K562 (cell line): ENCODE data around the gene NMT2. TPM values are rescaled to one million over a fixed set of nuclear protein-coding genes. Genes with fewer than 3 reads are reported as not detected.

Source experiments
- ATAC-seq: fragments of 200-7000 bp; cut with Tn5 transposase; 3 replicates; pipeline ENCODE4 v1.9.1; 2020; ENCODE audit warnings: moderate library complexity
- BruUV-seq: library from RNA; stranded (reverse); fragments of 400-500 nt; replicated peaks from 2 replicates; lab custom pipeline; 2021; lab: Mats Ljungman, UMichigan
- CTCF ChIA-PET: fragments of 300-600 bp; formaldehyde crosslinking; extraction: SDS; loops from one replicate; lab custom pipeline; 2021; ENCODE audit warnings: low intra/inter-chr PET ratio; lab: Yijun Ruan, JAX
- POLR2A ChIA-PET: fragments of 300-600, 350-650 bp; sonication (Branson Sonifier 250); formaldehyde crosslinking; extraction: SDS; loops from one replicate; lab custom pipeline; 2021; ENCODE audit warnings: antibody characterized with exemption, inconsistent platforms; lab: Yijun Ruan, JAX
- DNase-seq, 4 experiments: peaks; one replicate each; pipeline versions ENCODE4 v3.0.0 to v3.0.0-alpha.2; 2011 to 2018; ENCODE audit warnings: low spot score in 3 of 4, mixed read lengths in 3 of 4; ENCODE audit errors: extremely low read depth in 1 of 4
- FAIRE-seq: peaks from 2 replicates; lab custom pipeline; 2011; peaks lifted over from hg19 to GRCh38; lab: Jason Lieb, UNC
- H2AFZ ChIP-seq: 2 replicates; pipeline ENCODE4 v1.6.0; 2011; ENCODE audit warnings: low read depth, low read length, control low read depth, inconsistent platforms
- H3K27ac ChIP-seq: fragments of 200-600 bp; 3 replicates; pipeline ENCODE4 v1.8.0; 2011; ENCODE audit warnings: low read depth, mild to moderate bottlenecking, control low read depth, inconsistent platforms, low read length, moderate library complexity, mixed read lengths; ENCODE audit errors: extremely low read depth
- H3K27me3 ChIP-seq, 2 experiments: fragments of 300-600 bp in 1 of 2; 2 replicates in 1 of 2; 3 replicates in 1 of 2; pipeline versions ENCODE4 v1.6.0 to v1.8.0; 2011; ENCODE audit warnings: inconsistent platforms in 2 of 2, low read length in 2 of 2, mild to moderate bottlenecking in 1 of 2, mixed read lengths in 1 of 2, moderate library complexity in 1 of 2; ENCODE audit not compliant: control insufficient read depth in 2 of 2, insufficient read depth in 2 of 2
- H3K36me3 ChIP-seq: fragments of 300-600 bp; 3 replicates; pipeline ENCODE4 v1.8.0; 2011; ENCODE audit warnings: mild to moderate bottlenecking, low read length, inconsistent platforms; ENCODE audit not compliant: control insufficient read depth, insufficient read depth
- H3K4me1 ChIP-seq, 2 experiments: fragments of 200-600 bp in 1 of 2; replicated peaks in 1 of 2; 2 replicates in 1 of 2; 3 replicates in 1 of 2; pipeline versions ENCODE4 v1.5.1 to v1.8.0; 2011; ENCODE audit warnings: inconsistent platforms in 2 of 2, low read length in 2 of 2, mild to moderate bottlenecking in 1 of 2, mixed read lengths in 1 of 2, moderate library complexity in 1 of 2; ENCODE audit not compliant: control insufficient read depth in 2 of 2, insufficient read depth in 2 of 2
- H3K4me2 ChIP-seq: 2 replicates; pipeline ENCODE4 v1.6.1; 2011; ENCODE audit warnings: low read length, control low read depth, inconsistent platforms, mixed read lengths; ENCODE audit not compliant: insufficient read depth
- H3K4me3 ChIP-seq: fragments of 200-600 bp; sonication (generic), shearing (Covaris generic); 2 replicates; pipeline ENCODE4 v1.5.1; 2016; ENCODE audit warnings: control low read depth, inconsistent platforms
- H3K79me2 ChIP-seq: fragments of 200-600 bp; 3 replicates; pipeline ENCODE4 v1.8.0; 2011; ENCODE audit warnings: low read length, inconsistent platforms; ENCODE audit not compliant: control insufficient read depth, insufficient read depth
- H3K9ac ChIP-seq, 2 experiments: 2 replicates each; pipeline versions ENCODE4 v1.6.0 to v1.6.1; 2011; ENCODE audit warnings: low read depth in 2 of 2, low read length in 2 of 2, control low read depth in 1 of 2, inconsistent platforms in 1 of 2, mild to moderate bottlenecking in 1 of 2, mixed read lengths in 1 of 2; ENCODE audit not compliant: insufficient read depth in 1 of 2
- H3K9me1 ChIP-seq: one replicate; pipeline ENCODE4 v1.6.0; 2011; ENCODE audit warnings: inconsistent platforms, mild to moderate bottlenecking, low read length, moderate library complexity; ENCODE audit not compliant: control insufficient read depth, insufficient read depth
- H3K9me3 ChIP-seq: replicated peaks from 2 replicates; pipeline ENCODE4 v1.5.1; 2011; ENCODE audit warnings: low read depth, low read length, inconsistent platforms; ENCODE audit not compliant: control insufficient read depth, insufficient read depth
- H4K20me1 ChIP-seq: replicated peaks from 2 replicates; pipeline ENCODE4 v1.6.1; 2011; ENCODE audit warnings: low read length, inconsistent platforms, mixed read lengths; ENCODE audit not compliant: control insufficient read depth, insufficient read depth
- ARID1B ChIP-seq: fragments of 450-650 bp; IDR thresholded peaks from 2 replicates; pipeline ENCODE4 v1.6.1; 2016; ENCODE audit warnings: antibody characterized with exemption, mild to moderate bottlenecking, inconsistent platforms
- CREM ChIP-seq: IDR thresholded peaks from 2 replicates; pipeline ENCODE4 v1.6.1; 2014; ENCODE audit warnings: antibody characterized with exemption, low read depth
- HLTF ChIP-seq: fragments of 450-650 bp; IDR thresholded peaks from 2 replicates; pipeline ENCODE4 v1.6.1; 2016
- NCOR1 ChIP-seq: fragments of 450-650 bp; IDR thresholded peaks from 2 replicates; pipeline ENCODE4 v1.6.1; 2016; ENCODE audit warnings: mild to moderate bottlenecking, moderate library complexity
- NR2F6 ChIP-seq: fragments of 450-650 bp; formaldehyde crosslinking; IDR thresholded peaks from 2 replicates; pipeline ENCODE4 v1.4.0; 2020; ENCODE audit warnings: mild to moderate bottlenecking
- STAG1 ChIP-seq: sonication (generic); formaldehyde crosslinking; IDR thresholded peaks from 2 replicates; pipeline ENCODE4 v1.5.0; 2020; ENCODE audit warnings: missing genetic modification reagents, borderline replicate concordance
- TRIM28 ChIP-seq: fragments of 450-650 bp; IDR thresholded peaks from 2 replicates; pipeline ENCODE4 v1.6.1; 2017
- ZBTB17 ChIP-seq: fragments of 450-650 bp; formaldehyde crosslinking; IDR thresholded peaks from 2 replicates; pipeline ENCODE4 v1.4.0; 2020; ENCODE audit warnings: mild to moderate bottlenecking
- ZNF146 ChIP-seq: IDR thresholded peaks from one replicate; pipeline ENCODE4 v1.6.1; 2018; ENCODE audit warnings: missing compliant biosample characterization; ENCODE audit not compliant: unreplicated experiment
- ZNF217 ChIP-seq: sonication (generic); formaldehyde crosslinking; IDR thresholded peaks from 2 replicates; pipeline ENCODE4 v1.8.0; 2022; ENCODE audit warnings: mild to moderate bottlenecking, missing genetic modification reagents
- WGBS: fragments of 100-300 bp; shearing (Covaris generic); methylation state at CpG from one replicate; pipeline ENCODE4 v1.1.6; 2016; ENCODE audit warnings: low coverage, mixed read lengths; ENCODE audit not compliant: insufficient coverage; ENCODE audit errors: missing lambda C conversion rate; 5-methylcytosine and 5-hydroxymethylcytosine counted together
- in situ Hi-C: fragments of 300-500 bp; cut with MboI; formaldehyde crosslinking; loops from 4 replicates; pipeline ENCODE4 v1.15.0; 2018; ENCODE audit warnings: inconsistent platforms, mixed read lengths
- intact Hi-C: fragments of 100-400 bp; cut with micrococcal nuclease; formaldehyde crosslinking; loops from 2 replicates; pipeline ENCODE4 v1.14.2; 2022
- polyA plus RNA-seq, 8 experiments: library from polyadenylated mRNA; depleted of rRNA in 4 of 8; stranded (reverse) in 5 of 8; unstranded in 3 of 8; fragments of >200 nt; fragmentation: Nextera tagmentation in 2 of 8; fragmentation: Illumina TruSeq in 1 of 8; extraction: Ambion mirVana in 2 of 8; extraction: Trizol in 1 of 8; gene quantifications; 2 replicates each; pipeline versions ENCODE4 v1.2.1 to v1.2.3, GENCODE V29; 2011 to 2014; ENCODE audit warnings: inconsistent platforms in 1 of 8, missing spikeins in 1 of 8
- total RNA-seq, 7 experiments: library from RNA; depleted of rRNA in 6 of 7; stranded (reverse); fragments of >200 nt in 6 of 7; fragmentation: Illumina TruSeq in 2 of 7; extraction: Trizol in 2 of 7; gene quantifications; 2 replicates each; pipeline versions ENCODE4 v1.2.1 to v1.2.3, GENCODE V29; 2011 to 2021; ENCODE audit warnings: low replicate concordance in 1 of 7
- TF ChIP-seq, protein P1 (sequence below): sonication (generic); formaldehyde crosslinking; IDR thresholded peaks from 2 replicates; pipeline ENCODE4 v1.8.0; 2023; ENCODE audit warnings: mild to moderate bottlenecking, missing genetic modification reagents

NMT2 gene
- total and polyA plus RNA-seq, 9 of the 15 experiments (the other 6 are each of a cell fraction or from before 2014, with no cell fraction given) = 5.2 to 15.9 (median 10.8) TPM

GRCh38 chr10:15075421-15075820 is 93.1 kb downstream of the NMT2 start:
- Histone ChIP-seq H3K27me3 (peaks cover 0 to 4% of the 10 kb centered on the region in 2 experiments; a peak in 2 of 5 replicates), H3K27ac (no peak overlapping the region), H3K9me3 (peaks cover 6% of the 10 kb centered on the region; the same call in 1 of the 2 replicates), H3K9ac (no peak overlapping the region), H3K4me3 (no peak overlapping the region), H3K4me1 (no peaks in the 10 kb centered on the region), H3K79me2 (no peaks in the 10 kb centered on the region), H2AFZ (no peak overlapping the region), H3K36me3 (no peaks in the 10 kb centered on the region), H4K20me1 (no peaks in the 10 kb centered on the region), H3K4me2 (no peak overlapping the region), H3K9me1 (no peaks in the 10 kb centered on the region)
- no peak for FAIRE-seq
- TF ChIP-seq NCOR1 (no peak), ZNF217 (CRISPR knock-in tag) (no peak), CREM (no peak), STAG1 (no peak), NR2F6 (CRISPR knock-in tag) (no peak), ZBTB17 (CRISPR knock-in tag) (no peak), ZNF146 (CRISPR knock-in tag) (no peak)
- ATAC-seq = no peak
- no peak for DNase-seq
- POLR2A ChIA-PET = no interaction called here
- WGBS = 54% methylated on average over 3 of the region's 3 CpGs
- CTCF ChIA-PET = no interaction called here
- intact Hi-C loops = no loop called here
- no TSS peak for BruUV-seq
- in situ Hi-C loops = no loop called here

DNA sequence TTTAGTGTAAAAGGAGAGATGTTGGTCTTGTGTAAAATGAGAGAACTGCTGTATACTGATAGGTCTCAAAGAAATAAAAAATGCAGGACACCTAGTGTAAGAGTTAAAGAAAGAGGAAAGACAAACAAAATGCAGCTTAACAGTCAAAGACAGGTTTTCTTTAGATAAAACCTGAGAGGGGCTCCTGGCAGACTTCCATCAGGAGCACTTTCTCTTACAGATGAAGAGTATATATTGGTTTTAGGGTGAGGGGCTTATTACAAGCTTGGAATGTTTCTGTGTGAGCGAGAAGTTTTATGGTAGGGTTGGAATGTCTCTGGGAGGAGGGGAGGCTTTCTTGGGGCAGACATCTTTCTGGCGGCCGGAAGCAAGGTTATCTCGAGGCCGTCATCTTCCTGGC is 96.1 kb downstream of the NMT2 start:
- no peak overlapping the region for H3K4me2 ChIP-seq
- FAIRE-seq (no peak), DNase-seq (peak in 1 of 4 experiments; percentile 13)
- H2AFZ ChIP-seq = 0 out of 2 replicates have a peak overlapping the region, but pooled peaks have one; percentile 9
- H3K27ac ChIP-seq = no peak overlapping the region
- no peaks in the 10 kb centered on the region for H3K36me3 ChIP-seq
- no peak overlapping the region for H3K9ac ChIP-seq
- ChIA-PET POLR2A (no interaction called here), CTCF (no interaction called here)
- intact Hi-C loops = no loop called here
- no peaks in the 10 kb centered on the region for H3K9me1 ChIP-seq
- H3K79me2 ChIP-seq = no peaks in the 10 kb centered on the region
- in situ Hi-C loops = no loop called here
- TF ChIP-seq ARID1B = 0 out of 2 replicates have a peak, but pooled peaks have one; percentile 18
- TF ChIP-seq, protein P1, sequence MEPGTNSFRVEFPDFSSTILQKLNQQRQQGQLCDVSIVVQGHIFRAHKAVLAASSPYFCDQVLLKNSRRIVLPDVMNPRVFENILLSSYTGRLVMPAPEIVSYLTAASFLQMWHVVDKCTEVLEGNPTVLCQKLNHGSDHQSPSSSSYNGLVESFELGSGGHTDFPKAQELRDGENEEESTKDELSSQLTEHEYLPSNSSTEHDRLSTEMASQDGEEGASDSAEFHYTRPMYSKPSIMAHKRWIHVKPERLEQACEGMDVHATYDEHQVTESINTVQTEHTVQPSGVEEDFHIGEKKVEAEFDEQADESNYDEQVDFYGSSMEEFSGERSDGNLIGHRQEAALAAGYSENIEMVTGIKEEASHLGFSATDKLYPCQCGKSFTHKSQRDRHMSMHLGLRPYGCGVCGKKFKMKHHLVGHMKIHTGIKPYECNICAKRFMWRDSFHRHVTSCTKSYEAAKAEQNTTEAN (CRISPR knock-in tag) = no peak
- peak; percentile 62; the same call in 1 of the 2 replicates for TF ChIP-seq TRIM28
- peak; percentile 83 for TF ChIP-seq HLTF
- TF ChIP-seq, all 486 proteins: peak for 3
- no peak overlapping the region for H3K4me3 ChIP-seq
- peaks cover 6% of the 10 kb centered on the region; the same call in 1 of the 2 replicates for H3K9me3 ChIP-seq
- no peaks in the 10 kb centered on the region for H4K20me1 ChIP-seq
- WGBS = 28% methylated on average over 5 of the region's 5 CpGs
- peaks cover 3 to 7% of the 10 kb centered on the region in 2 experiments; a peak in 1 of 5 replicates for H3K27me3 ChIP-seq
- BruUV-seq = no TSS peak
- H3K4me1 ChIP-seq = no peaks in the 10 kb centered on the region
- no peak for ATAC-seq
